Measurements from ENCODE around the gene CPT2. TPM values are rescaled to one million over a fixed set of nuclear protein-coding genes. Genes with fewer than 3 reads are reported as not detected.
"Not testable (repeated sequence)": the region's sequence is repeated elsewhere in the genome, so short reads cannot be mapped to it uniquely, and the experiment has no call there.

CPT2 gene
- total RNA-seq, 4 donors from 2014 or later: 23.1 to 134 (median 55.0) TPM

DNA sequence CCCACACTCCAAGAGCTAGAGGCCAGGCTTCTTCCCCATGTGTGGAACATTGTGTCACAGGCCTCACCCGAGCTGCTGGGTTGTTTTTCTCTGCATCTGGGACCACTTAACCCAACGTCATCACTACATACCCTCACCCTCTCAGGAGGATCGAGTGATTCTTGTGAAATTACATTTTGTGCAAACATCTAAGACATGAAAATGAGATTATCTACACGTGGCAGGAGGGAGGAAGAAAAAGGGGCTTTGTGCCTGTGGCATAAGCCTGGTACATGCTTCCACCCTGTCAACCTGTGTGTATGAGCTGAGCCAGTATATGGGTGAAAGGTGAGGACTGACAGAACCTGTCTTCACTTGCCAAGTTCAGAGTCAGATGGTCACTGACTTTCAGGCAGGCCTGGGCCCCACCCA lies 1.6 kb downstream of the CPT2 start:
- Histone ChIP-seq H3K4me3 (peak overlapping the region in 2 of 4 donors; percentile 78 to 97), H3K27ac (peak overlapping the region; percentile 95 to 100 (median 100)), H3K36me3 (peaks cover 0 to 28% (median 0%) of the 10 kb centered on the region in 3 donors), H3K9me3 (no peaks in the 10 kb centered on the region), H3K27me3 (no peaks in the 10 kb centered on the region), H3K4me1 (peaks cover 0 to 24% (median 3%) of the 10 kb centered on the region in 4 donors)
- peak in 1 of 3 donors; percentile 70 for DNase-seq
- TF ChIP-seq, protein P1, sequence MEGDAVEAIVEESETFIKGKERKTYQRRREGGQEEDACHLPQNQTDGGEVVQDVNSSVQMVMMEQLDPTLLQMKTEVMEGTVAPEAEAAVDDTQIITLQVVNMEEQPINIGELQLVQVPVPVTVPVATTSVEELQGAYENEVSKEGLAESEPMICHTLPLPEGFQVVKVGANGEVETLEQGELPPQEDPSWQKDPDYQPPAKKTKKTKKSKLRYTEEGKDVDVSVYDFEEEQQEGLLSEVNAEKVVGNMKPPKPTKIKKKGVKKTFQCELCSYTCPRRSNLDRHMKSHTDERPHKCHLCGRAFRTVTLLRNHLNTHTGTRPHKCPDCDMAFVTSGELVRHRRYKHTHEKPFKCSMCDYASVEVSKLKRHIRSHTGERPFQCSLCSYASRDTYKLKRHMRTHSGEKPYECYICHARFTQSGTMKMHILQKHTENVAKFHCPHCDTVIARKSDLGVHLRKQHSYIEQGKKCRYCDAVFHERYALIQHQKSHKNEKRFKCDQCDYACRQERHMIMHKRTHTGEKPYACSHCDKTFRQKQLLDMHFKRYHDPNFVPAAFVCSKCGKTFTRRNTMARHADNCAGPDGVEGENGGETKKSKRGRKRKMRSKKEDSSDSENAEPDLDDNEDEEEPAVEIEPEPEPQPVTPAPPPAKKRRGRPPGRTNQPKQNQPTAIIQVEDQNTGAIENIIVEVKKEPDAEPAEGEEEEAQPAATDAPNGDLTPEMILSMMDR (IDR thresholded peaks at IDR 0.05): no peak
- peak in 1 of 2 donors; percentile 56 for TF ChIP-seq POLR2A (IDR thresholded peaks at IDR 0.05)

- H3K36me3 ChIP-seq: peaks cover 0 to 76% (median 3%) of the 10 kb centered on the region in 3 donors
Observed at GRCh38 chr1:53203466-53203865, 6.8 kb downstream of the CPT2 start.

GRCh38 chr1:53205496-53205895 lies 8.9 kb downstream of the CPT2 start:
- H3K27me3 ChIP-seq, H3K27ac ChIP-seq, DNase-seq, H3K4me1 ChIP-seq, H3K4me3 ChIP-seq: not testable (repeated sequence)
- Histone ChIP-seq H3K9me3 (peaks cover 0 to 18% (median 1%) of the 10 kb centered on the region in 4 donors), H3K36me3 (peaks cover 0 to 96% (median 3%) of the 10 kb centered on the region in 3 donors)

More at GRCh38 chr1:53203466-53203865, 6.8 kb downstream of the CPT2 start:
- Histone ChIP-seq H3K27me3 (no peaks in the 10 kb centered on the region), H3K4me3 (no peak overlapping the region), H3K4me1 (peaks cover 0 to 2% (median 0%) of the 10 kb centered on the region in 4 donors), H3K9me3 (peaks cover 0 to 18% (median 1%) of the 10 kb centered on the region in 4 donors), H3K27ac (no peak overlapping the region)
- no peak for DNase-seq
- TF ChIP-seq POLR2A (IDR thresholded peaks at IDR 0.05): no peak
- TF ChIP-seq, protein P1 (IDR thresholded peaks at IDR 0.05): no peak

GRCh38 chr1:53206083-53206685 lies 9.6 kb downstream of the CPT2 start:
- not testable (repeated sequence) for H3K4me1 ChIP-seq, H3K27ac ChIP-seq, DNase-seq, H3K4me3 ChIP-seq, H3K27me3 ChIP-seq
- peaks cover 0 to 18% (median 1%) of the 10 kb centered on the region in 4 donors for H3K9me3 ChIP-seq
- peaks cover 0 to 96% (median 3%) of the 10 kb centered on the region in 3 donors for H3K36me3 ChIP-seq

- Histone ChIP-seq H3K36me3 (peaks cover 0 to 96% (median 3%) of the 10 kb centered on the region in 3 donors), H3K27ac (no peak overlapping the region), H3K9me3 (peaks cover 0 to 18% (median 1%) of the 10 kb centered on the region in 4 donors), H3K4me1 (no peaks in the 10 kb centered on the region), H3K27me3 (no peaks in the 10 kb centered on the region), H3K4me3 (no peak overlapping the region)
- DNase-seq: no peak
- no peak for TF ChIP-seq POLR2A (IDR thresholded peaks at IDR 0.05)
- TF ChIP-seq, protein P1 (IDR thresholded peaks at IDR 0.05): no peak
Observed at GRCh38 chr1:53206735-53207379, 10.2 kb downstream of the CPT2 start.

DNA sequence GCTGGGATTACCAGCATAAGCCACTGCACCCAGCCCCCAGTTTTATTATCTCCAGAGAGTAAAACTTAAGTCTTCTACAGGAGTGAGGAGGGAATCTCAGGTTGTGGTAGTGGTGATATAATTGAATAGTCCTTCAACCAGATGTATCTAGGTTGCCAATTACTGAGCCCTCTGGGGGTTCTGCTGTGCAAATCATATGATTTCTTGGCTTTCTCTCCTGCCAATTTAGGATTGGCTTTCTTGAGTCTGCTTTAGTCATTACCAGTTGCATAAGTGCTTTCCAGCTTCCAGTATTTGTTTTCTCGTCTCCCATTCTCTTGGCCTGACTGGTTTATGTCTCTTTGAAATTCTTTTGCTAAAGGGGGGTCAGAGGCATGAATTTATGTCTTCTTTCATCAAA lies 11.1 kb downstream of the CPT2 start:
- no peak overlapping the region for H3K27ac ChIP-seq
- no peak for TF ChIP-seq POLR2A (IDR thresholded peaks at IDR 0.05)
- TF ChIP-seq, protein P1 (IDR thresholded peaks at IDR 0.05): no peak
- no peak overlapping the region for H3K4me3 ChIP-seq
- peaks cover 0 to 96% (median 3%) of the 10 kb centered on the region in 3 donors for H3K36me3 ChIP-seq
- no peak for DNase-seq
- H3K9me3 ChIP-seq: peaks cover 0 to 18% (median 1%) of the 10 kb centered on the region in 4 donors
- H3K27me3 ChIP-seq: no peaks in the 10 kb centered on the region
- H3K4me1 ChIP-seq: no peaks in the 10 kb centered on the region

Measured in Peyer's patch (tissue), 4 donors.